NCI-H82 (cell line): ENCODE data around the gene DCAF11.

Source experiments
- DNase-seq: peaks from one replicate; lab custom pipeline; 2025; lab: John Stamatoyannopoulos, UW

DCAF11 gene

GRCh38 chr14:24121210-24121609, 6.6 kb downstream of the DCAF11 start:
- no peak for DNase-seq

- DNase-seq: no peak
Measured at GRCh38 chr14:24122416-24122815, 7.8 kb downstream of the DCAF11 start.

GRCh38 chr14:24122898-24123297, 8.3 kb downstream of the DCAF11 start:
- DNase-seq: no peak

- no peak for DNase-seq
Measured at GRCh38 chr14:24123424-24124417, 9.1 kb downstream of the DCAF11 start.

GRCh38 chr14:24126939-24127338, 12.4 kb downstream of the DCAF11 start:
- no peak for DNase-seq

GRCh38 chr14:24127673-24128072, 13.1 kb downstream of the DCAF11 start:
- no peak for DNase-seq

- DNase-seq: no peak
Measured at GRCh38 chr14:24129410-24129998, 14.9 kb downstream of the DCAF11 start.

GRCh38 chr14:24130380-24130716, 15.8 kb downstream of the DCAF11 start, which contains the start of gene FITM1:
Gene FITM1 (plus strand): TSS chr14:24130659. CDS start chr14:24131564, 905 bp downstream.
- DNase-seq: no peak

GRCh38 chr14:24130717-24131548, 16.4 kb downstream of the DCAF11 start:
- peak; percentile 6 for DNase-seq

- DNase-seq: no peak
Measured at GRCh38 chr14:24131549-24131966, 17.0 kb downstream of the DCAF11 start.

- no peak for DNase-seq
Measured at GRCh38 chr14:24132061-24132685, 17.6 kb downstream of the DCAF11 start.

- no peak for DNase-seq
Measured at GRCh38 chr14:24132976-24133375, 18.4 kb downstream of the DCAF11 start.

GRCh38 chr14:24133735-24134134, 19.2 kb downstream of the DCAF11 start:
- DNase-seq: no peak

GRCh38 chr14:24135584-24135833, 20.9 kb downstream of the DCAF11 start:
- no peak for DNase-seq

GRCh38 chr14:24135834-24136683, 21.5 kb downstream of the DCAF11 start, which contains the start of gene PSME1:
Gene PSME1 (plus strand): TSS chr14:24136194. CDS start chr14:24136263, 69 bp downstream.
- peak; percentile 95 for DNase-seq

- DNase-seq: peak; percentile 36
Measured at GRCh38 chr14:24136684-24137528, 22.3 kb downstream of the DCAF11 start.

GRCh38 chr14:24137529-24138395, 23.2 kb downstream of the DCAF11 start:
- DNase-seq: no peak

- DNase-seq: no peak
Measured at GRCh38 chr14:24138396-24139271, 24.1 kb downstream of the DCAF11 start.
